GM12873 (cell line): ENCODE data around the gene RASSF6.

Experiments
- TF ChIP-seq, protein P1 (sequence below): IDR thresholded peaks from 2 replicates; pipeline ENCODE4 v1.5.1; 2012; ENCODE audit warnings: low read depth, mild to moderate bottlenecking, moderate library complexity, low read length, control low read depth; ENCODE audit not compliant: insufficient read depth; ENCODE audit errors: missing control alignments

The RASSF6 gene

DNA sequence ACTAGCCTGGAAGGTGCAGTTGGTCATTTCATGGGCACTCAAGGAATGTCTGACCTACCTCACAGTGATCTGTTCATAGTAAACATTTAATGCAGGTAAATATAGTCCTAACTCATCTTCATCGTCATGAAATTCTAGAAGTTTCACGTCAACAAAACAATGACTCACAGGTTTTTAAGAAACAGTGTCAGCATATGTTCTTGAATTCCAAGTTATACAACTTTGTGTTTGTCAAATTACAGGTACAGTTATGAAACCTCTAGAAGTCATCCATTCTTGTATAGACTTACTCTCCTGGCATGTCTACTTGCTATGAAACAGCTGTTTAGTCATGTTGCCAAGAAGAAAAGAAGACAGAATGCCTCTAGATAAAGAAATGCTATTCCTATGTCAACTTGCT is 92.1 kb downstream of the RASSF6 start:
- TF ChIP-seq, protein P1, sequence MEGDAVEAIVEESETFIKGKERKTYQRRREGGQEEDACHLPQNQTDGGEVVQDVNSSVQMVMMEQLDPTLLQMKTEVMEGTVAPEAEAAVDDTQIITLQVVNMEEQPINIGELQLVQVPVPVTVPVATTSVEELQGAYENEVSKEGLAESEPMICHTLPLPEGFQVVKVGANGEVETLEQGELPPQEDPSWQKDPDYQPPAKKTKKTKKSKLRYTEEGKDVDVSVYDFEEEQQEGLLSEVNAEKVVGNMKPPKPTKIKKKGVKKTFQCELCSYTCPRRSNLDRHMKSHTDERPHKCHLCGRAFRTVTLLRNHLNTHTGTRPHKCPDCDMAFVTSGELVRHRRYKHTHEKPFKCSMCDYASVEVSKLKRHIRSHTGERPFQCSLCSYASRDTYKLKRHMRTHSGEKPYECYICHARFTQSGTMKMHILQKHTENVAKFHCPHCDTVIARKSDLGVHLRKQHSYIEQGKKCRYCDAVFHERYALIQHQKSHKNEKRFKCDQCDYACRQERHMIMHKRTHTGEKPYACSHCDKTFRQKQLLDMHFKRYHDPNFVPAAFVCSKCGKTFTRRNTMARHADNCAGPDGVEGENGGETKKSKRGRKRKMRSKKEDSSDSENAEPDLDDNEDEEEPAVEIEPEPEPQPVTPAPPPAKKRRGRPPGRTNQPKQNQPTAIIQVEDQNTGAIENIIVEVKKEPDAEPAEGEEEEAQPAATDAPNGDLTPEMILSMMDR: no peak

DNA sequence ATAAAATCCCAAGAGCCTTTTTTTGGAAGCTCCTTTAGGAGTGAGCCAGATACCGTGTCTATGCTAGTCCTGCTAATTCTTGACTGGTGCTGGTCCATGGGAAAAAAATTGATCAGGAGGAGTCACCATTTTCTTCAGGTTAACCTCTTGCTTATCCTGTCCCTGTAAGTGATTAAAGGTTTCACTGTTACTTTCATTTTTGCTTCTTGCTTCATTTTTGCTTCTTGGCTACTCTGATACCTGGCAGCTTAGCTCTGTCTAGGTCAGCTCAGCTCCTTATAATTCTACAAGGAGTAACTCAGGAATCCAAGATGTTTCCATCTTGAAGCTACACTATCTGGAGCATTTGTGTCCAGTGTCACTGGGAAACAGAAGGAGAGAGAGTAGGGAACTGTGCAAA is 93.0 kb downstream of the RASSF6 start:
- TF ChIP-seq, protein P1: no peak

DNA sequence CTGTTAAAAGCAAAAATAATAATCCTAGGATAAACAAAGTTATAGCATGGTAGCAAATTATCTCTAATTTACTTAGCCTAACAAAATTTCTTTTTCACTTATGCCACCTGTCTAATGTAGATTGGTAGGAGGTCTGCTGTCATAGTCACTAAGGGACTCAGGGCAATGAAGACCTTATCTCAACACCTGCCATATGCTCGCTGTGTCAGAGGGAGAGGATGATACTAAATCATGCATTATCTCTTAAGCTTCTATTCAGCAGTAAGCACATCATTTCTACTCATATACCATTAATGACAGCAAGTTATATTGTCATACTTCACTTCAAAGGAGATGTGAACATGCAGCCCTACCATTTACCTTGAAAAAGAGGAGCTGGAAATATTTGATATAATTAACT is 94.6 kb downstream of the RASSF6 start:
- TF ChIP-seq, protein P1: no peak

DNA sequence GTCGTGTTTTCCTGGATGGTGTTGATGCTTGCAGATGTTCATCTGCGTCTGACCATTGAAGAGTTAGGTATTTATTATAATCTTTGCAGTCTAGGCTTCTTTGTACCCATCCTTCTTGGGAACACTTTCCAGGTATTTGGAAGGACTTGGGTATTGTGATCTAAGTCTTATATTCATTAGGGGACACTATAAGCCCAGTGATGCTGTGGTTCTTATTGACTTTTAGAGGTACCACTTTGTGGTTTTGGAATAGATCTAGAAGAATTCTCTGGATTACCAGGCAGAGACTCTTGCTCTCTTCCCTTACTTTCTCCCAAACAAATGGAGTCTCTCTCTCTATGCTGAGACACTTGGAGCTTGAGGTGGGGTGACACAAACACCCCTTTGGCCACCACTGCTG is 97.1 kb downstream of the RASSF6 start:
- TF ChIP-seq, protein P1: no peak
